HepG2 (cell line): ENCODE results near the gene NAT9. TPM values are rescaled to one million over a fixed set of nuclear protein-coding genes. Genes with fewer than 3 reads are reported as not detected.

Source experiments
- ATAC-seq: fragments of 200-7000 bp; cut with Tn5 transposase; 3 replicates; pipeline ENCODE4 v1.9.1; 2020; ENCODE audit warnings: mild to moderate bottlenecking, moderate library complexity
- BruUV-seq: library from RNA; stranded (reverse); fragments of 400-500 nt; replicated peaks from 2 replicates; lab custom pipeline; 2021; lab: Mats Ljungman, UMichigan
- CTCF ChIA-PET: fragments of 300-600 bp; formaldehyde crosslinking; extraction: SDS; loops from one replicate; lab custom pipeline; 2021; ENCODE audit warnings: low total read pairs, inconsistent platforms, low intra/inter-chr PET ratio; lab: Yijun Ruan, JAX
- POLR2A ChIA-PET: fragments of 350-600 bp; sonication (Branson Sonifier 250); formaldehyde crosslinking; loops from one replicate; lab custom pipeline; 2020; ENCODE audit warnings: antibody characterized with exemption, inconsistent platforms; lab: Yijun Ruan, JAX
- DNase-seq: peaks from one replicate; pipeline ENCODE4 v3.0.0-alpha.2; 2015; ENCODE audit warnings: low spot score
- FAIRE-seq: peaks from 3 replicates; lab custom pipeline; 2011; peaks lifted over from hg19 to GRCh38; lab: Jason Lieb, UNC
- H2AFZ ChIP-seq: one replicate; pipeline ENCODE4 v1.6.1; 2011; ENCODE audit warnings: low read length, inconsistent platforms
- H3K27ac ChIP-seq: fragments of 300-600 bp; 3 replicates; pipeline ENCODE4 v1.8.0; 2011; ENCODE audit warnings: mixed run types, mild to moderate bottlenecking, mixed read lengths, low read length, inconsistent platforms; ENCODE audit not compliant: insufficient read depth; ENCODE audit errors: extremely low read length
- H3K27me3 ChIP-seq, 2 experiments: fragments of 200-600 bp in 1 of 2; 2 replicates in 1 of 2; 3 replicates in 1 of 2; pipeline versions ENCODE4 v1.6.0 to v1.8.0; 2011; ENCODE audit warnings: low read length in 2 of 2, mild to moderate bottlenecking in 2 of 2, moderate library complexity in 2 of 2, inconsistent platforms in 1 of 2; ENCODE audit not compliant: insufficient read depth in 2 of 2, control insufficient read depth in 1 of 2
- H3K36me3 ChIP-seq, 2 experiments: fragments of 200-600 bp in 1 of 2; replicated peaks in 1 of 2; 2 replicates in 1 of 2; 3 replicates in 1 of 2; pipeline versions ENCODE4 v1.5.1 to v1.8.0; 2011; ENCODE audit warnings: low read length in 2 of 2, inconsistent platforms in 1 of 2; ENCODE audit not compliant: insufficient read depth in 2 of 2, control insufficient read depth in 1 of 2
- H3K4me1 ChIP-seq: 2 replicates; pipeline ENCODE4 v1.5.1; 2012; ENCODE audit warnings: low read length, inconsistent platforms; ENCODE audit not compliant: insufficient read depth
- H3K4me2 ChIP-seq: 2 replicates; pipeline ENCODE4 v1.6.0; 2011; ENCODE audit warnings: low read depth, low read length, inconsistent platforms
- H3K4me3 ChIP-seq, 3 experiments: fragments of 200-600 bp in 1 of 3; sonication (generic), shearing (Covaris generic) in 1 of 3; replicated peaks in 1 of 3; 2 replicates each; pipeline ENCODE4 v1.5.1; 2011 to 2016; ENCODE audit warnings: low read length in 3 of 3, inconsistent platforms in 2 of 3, low read depth in 2 of 3, mild to moderate bottlenecking in 2 of 3, control low read depth in 1 of 3, mixed read lengths in 1 of 3; ENCODE audit not compliant: insufficient read depth in 1 of 3
- H3K79me2 ChIP-seq: one replicate; pipeline ENCODE4 v1.6.1; 2011; ENCODE audit warnings: low read length, inconsistent platforms; ENCODE audit not compliant: insufficient read depth
- H3K9ac ChIP-seq: 2 replicates; pipeline ENCODE4 v1.6.0; 2011; ENCODE audit warnings: mild to moderate bottlenecking, low read depth, low read length, inconsistent platforms; ENCODE audit not compliant: insufficient read depth
- H3K9me3 ChIP-seq: 2 replicates; pipeline ENCODE4 v1.5.1; 2012; ENCODE audit warnings: mild to moderate bottlenecking, low read length
- H4K20me1 ChIP-seq: 2 replicates; pipeline ENCODE4 v1.6.0; 2011; ENCODE audit warnings: inconsistent platforms, mild to moderate bottlenecking, low read length, moderate library complexity; ENCODE audit not compliant: insufficient read depth
- GPN1 ChIP-seq: sonication (generic); formaldehyde crosslinking; IDR thresholded peaks from 2 replicates; pipeline ENCODE4 v1.5.1; 2020; ENCODE audit warnings: missing genetic modification reagents, borderline replicate concordance
- HNF4A ChIP-seq: sonication (generic); formaldehyde crosslinking; IDR thresholded peaks from 2 replicates; pipeline ENCODE4 v1.4.0; 2020; ENCODE audit warnings: missing genetic modification reagents
- ZNF256 ChIP-seq: sonication (generic); formaldehyde crosslinking; conservative IDR thresholded peaks from 2 replicates; pipeline ENCODE4 v1.4.0; 2020; ENCODE audit warnings: missing genetic modification reagents
- ZNF558 ChIP-seq: sonication (generic); formaldehyde crosslinking; IDR thresholded peaks from 2 replicates; pipeline ENCODE4 v1.9.0; 2022; ENCODE audit warnings: mild to moderate bottlenecking, missing genetic modification reagents, borderline replicate concordance
- WGBS: methylation state at CpG from one replicate; pipeline ENCODE4 v1.1.6; 2017; ENCODE audit warnings: low lambda C conversion rate; 5-methylcytosine and 5-hydroxymethylcytosine counted together
- in situ Hi-C: cut with HindIII; loops from 2 replicates; pipeline ENCODE4 v1.10.0; 2017; ENCODE audit warnings: low pct_unique_long_range_greater_than_20kb; ENCODE audit not compliant: extremely low pct_ligation_motif_present
- intact Hi-C: fragments of 100-400 bp; cut with micrococcal nuclease; formaldehyde crosslinking; loops from one replicate; pipeline ENCODE4 v1.10.0; 2022; ENCODE audit not compliant: unreplicated experiment
- polyA plus RNA-seq, 8 experiments: library from polyadenylated mRNA; depleted of rRNA in 3 of 8; stranded (reverse) in 7 of 8; unstranded in 1 of 8; fragments of >200 nt; fragmentation: Illumina TruSeq in 4 of 8; extraction: Trizol in 4 of 8; gene quantifications; 2 replicates each; pipeline versions ENCODE4 v1.2.1 to v1.2.3, GENCODE V29; 2011 to 2016; ENCODE audit warnings: low read depth in 4 of 8, missing spikeins in 1 of 8, mixed read lengths in 1 of 8; ENCODE audit not compliant: insufficient read depth in 1 of 8
- total RNA-seq, 5 experiments: library from RNA; depleted of rRNA; stranded (reverse); fragments of >200 nt; fragmentation: Illumina TruSeq; extraction: Trizol; gene quantifications; 2 replicates each; pipeline ENCODE4 v1.2.3, GENCODE V29; 2016; ENCODE audit warnings: low read depth in 1 of 5
- TF ChIP-seq, protein P1 (sequence below): sonication (generic); formaldehyde crosslinking; IDR thresholded peaks from 2 replicates; pipeline ENCODE4 v1.4.0; 2020; ENCODE audit warnings: missing genetic modification reagents, borderline replicate concordance
- TF ChIP-seq, protein P2 (sequence below): sonication (generic); formaldehyde crosslinking; IDR thresholded peaks from 2 replicates; pipeline ENCODE4 v1.8.1; 2023; ENCODE audit warnings: mild to moderate bottlenecking, missing genetic modification reagents, borderline replicate concordance
- TF ChIP-seq, protein P3 (sequence below): sonication (generic); formaldehyde crosslinking; conservative IDR thresholded peaks from 2 replicates; pipeline ENCODE4 v1.4.0; 2020; ENCODE audit warnings: mild to moderate bottlenecking, missing genetic modification reagents, moderate library complexity
- TF ChIP-seq, protein P4 (sequence below): sonication (generic); formaldehyde crosslinking; IDR thresholded peaks from 2 replicates; pipeline ENCODE4 v1.4.0; 2020; ENCODE audit warnings: mild to moderate bottlenecking, missing genetic modification reagents
- TF ChIP-seq, protein P5 (sequence below): sonication (generic); formaldehyde crosslinking; IDR thresholded peaks from 2 replicates; pipeline ENCODE4 v1.5.0; 2020; ENCODE audit warnings: mild to moderate bottlenecking, missing genetic modification reagents, moderate library complexity

NAT9 gene
- total and polyA plus RNA-seq, 2 of the 13 experiments (the other 11 are each of a cell fraction or from before 2014, with no cell fraction given) = 39.7 to 44.2 TPM

DNA sequence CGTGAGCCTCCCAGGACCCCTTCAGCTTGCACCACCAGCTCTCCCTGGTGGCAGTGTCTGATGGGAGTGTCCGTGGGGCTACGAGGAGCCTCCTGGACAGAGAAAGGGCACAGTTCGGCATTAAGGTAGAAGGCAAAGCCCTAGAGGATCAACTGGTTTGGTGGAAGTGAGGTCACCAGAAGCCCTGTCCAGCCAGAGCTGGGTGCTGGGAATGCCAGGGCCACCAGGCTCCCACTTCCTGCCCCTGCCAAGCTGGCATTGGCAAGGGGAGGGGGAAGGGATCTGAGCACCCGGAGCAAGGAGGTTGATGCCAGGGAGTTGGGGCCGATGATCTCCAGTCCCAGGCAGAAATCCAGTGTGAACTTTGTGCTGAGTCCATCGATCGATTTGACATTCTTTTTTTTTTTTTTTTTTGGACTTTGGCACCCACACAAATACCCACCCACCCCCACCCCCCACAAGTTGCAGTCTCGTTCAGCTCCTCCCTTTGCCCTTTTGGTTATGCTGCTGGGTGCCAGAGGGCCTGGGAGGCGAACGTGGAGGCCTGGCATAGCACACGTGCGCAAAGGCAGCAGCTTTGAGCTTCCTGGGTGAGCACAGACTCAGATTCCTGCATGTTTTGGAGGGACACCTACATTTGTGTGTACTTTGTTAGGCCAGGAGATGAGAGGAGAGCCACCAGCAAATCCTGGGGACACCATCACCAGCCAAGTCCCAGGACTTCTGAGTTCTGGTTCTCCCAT, 25.6 kb downstream of the NAT9 start:
- Histone ChIP-seq H2AFZ (no peak overlapping the region), H3K4me1 (peaks cover 74% of the 10 kb centered on the region), H3K4me3 (peak overlapping the region; percentile 95 to 99 (median 99)), H3K27ac (peak overlapping the region; percentile 96), H4K20me1 (peaks cover 24% of the 10 kb centered on the region), H3K79me2 (peaks cover 71% of the 10 kb centered on the region), H3K27me3 (no peaks in the 10 kb centered on the region; a peak in 1 of 5 replicates), H3K4me2 (peak overlapping the region; percentile 97), H3K36me3 (peaks cover 6 to 27% of the 10 kb centered on the region in 2 experiments), H3K9ac (peak overlapping the region; percentile 94), H3K9me3 (no peaks in the 10 kb centered on the region)
- 1% methylated on average over 12 of the region's 13 CpGs for WGBS
- in situ Hi-C loops (loop anchor here (10.0 kb wide), 1 partner anchor 316 kb away; the partner anchor contains the start of gene GPRC5C), intact Hi-C loops (loop anchor here (1.0 kb wide), 1 partner anchor 10 kb away; no protein-coding TSS in a partner anchor)
- peak; percentile 67 for FAIRE-seq
- DNase-seq = peak; percentile 93
- no TSS peak for BruUV-seq
- CTCF ChIA-PET = interaction anchor here (9.0 kb wide), 1 partner anchor 21 kb away, joined by 219 read pairs; the partner anchor contains the start of gene NAT9
- peak; percentile 60 for ATAC-seq
- POLR2A ChIA-PET = interaction anchor here (0.6 to 21.5 kb wide), 20 partner anchors 8 to 1029 kb away, joined by 3 to 1459 read pairs (median 4); partner anchors contain the start of genes FDXR, NAT9 and RAB37
- TF ChIP-seq, protein P1, sequence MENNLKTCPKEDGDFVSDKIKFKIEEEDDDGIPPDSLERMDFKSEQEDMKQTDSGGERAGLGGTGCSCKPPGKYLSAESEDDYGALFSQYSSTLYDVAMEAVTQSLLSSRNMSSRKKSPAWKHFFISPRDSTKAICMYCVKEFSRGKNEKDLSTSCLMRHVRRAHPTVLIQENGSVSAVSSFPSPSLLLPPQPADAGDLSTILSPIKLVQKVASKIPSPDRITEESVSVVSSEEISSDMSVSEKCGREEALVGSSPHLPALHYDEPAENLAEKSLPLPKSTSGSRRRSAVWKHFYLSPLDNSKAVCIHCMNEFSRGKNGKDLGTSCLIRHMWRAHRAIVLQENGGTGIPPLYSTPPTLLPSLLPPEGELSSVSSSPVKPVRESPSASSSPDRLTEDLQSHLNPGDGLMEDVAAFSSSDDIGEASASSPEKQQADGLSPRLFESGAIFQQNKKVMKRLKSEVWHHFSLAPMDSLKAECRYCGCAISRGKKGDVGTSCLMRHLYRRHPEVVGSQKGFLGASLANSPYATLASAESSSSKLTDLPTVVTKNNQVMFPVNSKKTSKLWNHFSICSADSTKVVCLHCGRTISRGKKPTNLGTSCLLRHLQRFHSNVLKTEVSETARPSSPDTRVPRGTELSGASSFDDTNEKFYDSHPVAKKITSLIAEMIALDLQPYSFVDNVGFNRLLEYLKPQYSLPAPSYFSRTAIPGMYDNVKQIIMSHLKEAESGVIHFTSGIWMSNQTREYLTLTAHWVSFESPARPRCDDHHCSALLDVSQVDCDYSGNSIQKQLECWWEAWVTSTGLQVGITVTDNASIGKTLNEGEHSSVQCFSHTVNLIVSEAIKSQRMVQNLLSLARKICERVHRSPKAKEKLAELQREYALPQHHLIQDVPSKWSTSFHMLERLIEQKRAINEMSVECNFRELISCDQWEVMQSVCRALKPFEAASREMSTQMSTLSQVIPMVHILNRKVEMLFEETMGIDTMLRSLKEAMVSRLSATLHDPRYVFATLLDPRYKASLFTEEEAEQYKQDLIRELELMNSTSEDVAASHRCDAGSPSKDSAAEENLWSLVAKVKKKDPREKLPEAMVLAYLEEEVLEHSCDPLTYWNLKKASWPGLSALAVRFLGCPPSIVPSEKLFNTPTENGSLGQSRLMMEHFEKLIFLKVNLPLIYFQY (CRISPR knock-in tag) = peak; percentile 24
- TF ChIP-seq, protein P2, sequence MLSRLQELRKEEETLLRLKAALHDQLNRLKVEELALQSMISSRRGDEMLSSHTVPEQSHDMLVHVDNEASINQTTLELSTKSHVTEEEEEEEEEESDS (CRISPR knock-in tag) = no peak
- TF ChIP-seq, protein P3, sequence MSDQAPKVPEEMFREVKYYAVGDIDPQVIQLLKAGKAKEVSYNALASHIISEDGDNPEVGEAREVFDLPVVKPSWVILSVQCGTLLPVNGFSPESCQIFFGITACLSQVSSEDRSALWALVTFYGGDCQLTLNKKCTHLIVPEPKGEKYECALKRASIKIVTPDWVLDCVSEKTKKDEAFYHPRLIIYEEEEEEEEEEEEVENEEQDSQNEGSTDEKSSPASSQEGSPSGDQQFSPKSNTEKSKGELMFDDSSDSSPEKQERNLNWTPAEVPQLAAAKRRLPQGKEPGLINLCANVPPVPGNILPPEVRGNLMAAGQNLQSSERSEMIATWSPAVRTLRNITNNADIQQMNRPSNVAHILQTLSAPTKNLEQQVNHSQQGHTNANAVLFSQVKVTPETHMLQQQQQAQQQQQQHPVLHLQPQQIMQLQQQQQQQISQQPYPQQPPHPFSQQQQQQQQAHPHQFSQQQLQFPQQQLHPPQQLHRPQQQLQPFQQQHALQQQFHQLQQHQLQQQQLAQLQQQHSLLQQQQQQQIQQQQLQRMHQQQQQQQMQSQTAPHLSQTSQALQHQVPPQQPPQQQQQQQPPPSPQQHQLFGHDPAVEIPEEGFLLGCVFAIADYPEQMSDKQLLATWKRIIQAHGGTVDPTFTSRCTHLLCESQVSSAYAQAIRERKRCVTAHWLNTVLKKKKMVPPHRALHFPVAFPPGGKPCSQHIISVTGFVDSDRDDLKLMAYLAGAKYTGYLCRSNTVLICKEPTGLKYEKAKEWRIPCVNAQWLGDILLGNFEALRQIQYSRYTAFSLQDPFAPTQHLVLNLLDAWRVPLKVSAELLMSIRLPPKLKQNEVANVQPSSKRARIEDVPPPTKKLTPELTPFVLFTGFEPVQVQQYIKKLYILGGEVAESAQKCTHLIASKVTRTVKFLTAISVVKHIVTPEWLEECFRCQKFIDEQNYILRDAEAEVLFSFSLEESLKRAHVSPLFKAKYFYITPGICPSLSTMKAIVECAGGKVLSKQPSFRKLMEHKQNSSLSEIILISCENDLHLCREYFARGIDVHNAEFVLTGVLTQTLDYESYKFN = peak; percentile 98
- TF ChIP-seq, protein P4, sequence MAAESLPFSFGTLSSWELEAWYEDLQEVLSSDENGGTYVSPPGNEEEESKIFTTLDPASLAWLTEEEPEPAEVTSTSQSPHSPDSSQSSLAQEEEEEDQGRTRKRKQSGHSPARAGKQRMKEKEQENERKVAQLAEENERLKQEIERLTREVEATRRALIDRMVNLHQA (CRISPR knock-in tag) = no peak
- TF ChIP-seq GPN1 (CRISPR knock-in tag) (no peak; the same call in 1 of the 2 replicates), ZNF558 (CRISPR knock-in tag) (peak; percentile 69; the same call in 1 of the 2 replicates), HNF4A (CRISPR knock-in tag) (peak; percentile 98), ZNF256 (peak; percentile 41; the same call in 1 of the 2 replicates)
- TF ChIP-seq, protein P5, sequence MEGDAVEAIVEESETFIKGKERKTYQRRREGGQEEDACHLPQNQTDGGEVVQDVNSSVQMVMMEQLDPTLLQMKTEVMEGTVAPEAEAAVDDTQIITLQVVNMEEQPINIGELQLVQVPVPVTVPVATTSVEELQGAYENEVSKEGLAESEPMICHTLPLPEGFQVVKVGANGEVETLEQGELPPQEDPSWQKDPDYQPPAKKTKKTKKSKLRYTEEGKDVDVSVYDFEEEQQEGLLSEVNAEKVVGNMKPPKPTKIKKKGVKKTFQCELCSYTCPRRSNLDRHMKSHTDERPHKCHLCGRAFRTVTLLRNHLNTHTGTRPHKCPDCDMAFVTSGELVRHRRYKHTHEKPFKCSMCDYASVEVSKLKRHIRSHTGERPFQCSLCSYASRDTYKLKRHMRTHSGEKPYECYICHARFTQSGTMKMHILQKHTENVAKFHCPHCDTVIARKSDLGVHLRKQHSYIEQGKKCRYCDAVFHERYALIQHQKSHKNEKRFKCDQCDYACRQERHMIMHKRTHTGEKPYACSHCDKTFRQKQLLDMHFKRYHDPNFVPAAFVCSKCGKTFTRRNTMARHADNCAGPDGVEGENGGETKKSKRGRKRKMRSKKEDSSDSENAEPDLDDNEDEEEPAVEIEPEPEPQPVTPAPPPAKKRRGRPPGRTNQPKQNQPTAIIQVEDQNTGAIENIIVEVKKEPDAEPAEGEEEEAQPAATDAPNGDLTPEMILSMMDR (CRISPR knock-in tag) = peak; percentile 20
